Glutamatergic neuron (in vitro differentiated cells): ENCODE results near the gene GALNT9. TPM values are rescaled to one million over a fixed set of nuclear protein-coding genes. Genes with fewer than 3 reads are reported as not detected.

ENCODE experiments used
- DNase-seq: peaks from one replicate; pipeline ENCODE4 v3.0.0; 2022
- H3K27ac Mint-ChIP-seq: one replicate; pipeline ENCODE4 v1.8.0; 2020; ENCODE audit warnings: mild to moderate bottlenecking, mixed read lengths, inconsistent platforms; ENCODE audit not compliant: unreplicated experiment
- H3K27me3 Mint-ChIP-seq: one replicate; pipeline ENCODE4 v1.8.0; 2020; ENCODE audit warnings: mild to moderate bottlenecking, moderate library complexity, mixed read lengths, inconsistent platforms; ENCODE audit not compliant: unreplicated experiment
- H3K36me3 Mint-ChIP-seq: one replicate; pipeline ENCODE4 v1.8.0; 2020; ENCODE audit warnings: mild to moderate bottlenecking, mixed read lengths, inconsistent platforms; ENCODE audit not compliant: unreplicated experiment
- H3K4me1 Mint-ChIP-seq: one replicate; pipeline ENCODE4 v1.8.0; 2020; ENCODE audit warnings: mild to moderate bottlenecking, low read depth, mixed read lengths, inconsistent platforms; ENCODE audit not compliant: unreplicated experiment
- H3K4me3 Mint-ChIP-seq: one replicate; pipeline ENCODE4 v1.8.0; 2020; ENCODE audit warnings: mild to moderate bottlenecking, mixed read lengths, inconsistent platforms; ENCODE audit not compliant: unreplicated experiment
- H3K9me3 Mint-ChIP-seq: one replicate; pipeline ENCODE4 v1.8.0; 2020; ENCODE audit warnings: mild to moderate bottlenecking, moderate library complexity, mixed read lengths, inconsistent platforms; ENCODE audit not compliant: unreplicated experiment
- CTCF ChIP-seq: fragments of 200-600 bp; sonication (generic); IDR thresholded peaks from one replicate; pipeline ENCODE4 v1.5.0; 2021; ENCODE audit not compliant: partially characterized antibody, unreplicated experiment
- total RNA-seq: library from RNA; stranded (reverse); fragmentation: NEBNext Ultra II Directional; extraction: Animal tissue kit (Norgen Biotek cat#: 25700); gene quantifications from one replicate; pipeline ENCODE4 v1.2.1, GENCODE V29; 2021; ENCODE audit not compliant: unreplicated experiment

The GALNT9 gene
- total RNA-seq, 1 donor from 2014 or later = 13.7 TPM

GRCh38 chr12:132211816-132212215, 117.6 kb downstream of the GALNT9 start:
- peaks cover 11% of the 10 kb centered on the region for H3K9me3 Mint-ChIP-seq
- no peak for DNase-seq
- no peaks in the 10 kb centered on the region for H3K4me1 Mint-ChIP-seq
- H3K27ac Mint-ChIP-seq = peak overlapping the region; percentile 12
- H3K4me3 Mint-ChIP-seq = no peak overlapping the region
- H3K27me3 Mint-ChIP-seq = peaks cover 14% of the 10 kb centered on the region
- TF ChIP-seq CTCF = no peak
- H3K36me3 Mint-ChIP-seq = peaks cover 21% of the 10 kb centered on the region

DNA sequence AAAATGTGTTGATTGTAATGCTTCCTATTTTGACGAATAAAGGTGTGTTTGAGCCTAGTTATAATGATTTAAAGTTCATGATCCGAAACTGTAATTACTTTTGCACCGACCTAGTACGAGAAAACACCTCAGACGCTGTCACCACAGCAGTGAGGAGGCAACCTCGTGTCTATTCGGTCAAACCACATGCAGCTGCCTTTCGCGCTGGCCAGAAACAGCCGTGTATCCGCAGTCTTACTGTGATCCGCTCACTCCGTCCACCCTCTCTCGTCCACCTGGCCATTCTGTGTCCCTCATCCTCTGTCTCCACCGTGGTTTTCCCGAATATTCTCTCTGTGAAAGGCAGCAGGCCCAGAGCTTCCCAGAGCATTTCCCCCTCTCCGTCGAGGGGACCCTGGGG, 118.1 kb downstream of the GALNT9 start:
- H3K36me3 Mint-ChIP-seq = peaks cover 18% of the 10 kb centered on the region
- TF ChIP-seq CTCF = no peak
- H3K4me1 Mint-ChIP-seq = no peaks in the 10 kb centered on the region
- H3K27me3 Mint-ChIP-seq = peaks cover 11% of the 10 kb centered on the region
- no peak for DNase-seq
- peaks cover 10% of the 10 kb centered on the region for H3K9me3 Mint-ChIP-seq
- H3K4me3 Mint-ChIP-seq = no peak overlapping the region
- peak overlapping the region; percentile 12 for H3K27ac Mint-ChIP-seq

DNA sequence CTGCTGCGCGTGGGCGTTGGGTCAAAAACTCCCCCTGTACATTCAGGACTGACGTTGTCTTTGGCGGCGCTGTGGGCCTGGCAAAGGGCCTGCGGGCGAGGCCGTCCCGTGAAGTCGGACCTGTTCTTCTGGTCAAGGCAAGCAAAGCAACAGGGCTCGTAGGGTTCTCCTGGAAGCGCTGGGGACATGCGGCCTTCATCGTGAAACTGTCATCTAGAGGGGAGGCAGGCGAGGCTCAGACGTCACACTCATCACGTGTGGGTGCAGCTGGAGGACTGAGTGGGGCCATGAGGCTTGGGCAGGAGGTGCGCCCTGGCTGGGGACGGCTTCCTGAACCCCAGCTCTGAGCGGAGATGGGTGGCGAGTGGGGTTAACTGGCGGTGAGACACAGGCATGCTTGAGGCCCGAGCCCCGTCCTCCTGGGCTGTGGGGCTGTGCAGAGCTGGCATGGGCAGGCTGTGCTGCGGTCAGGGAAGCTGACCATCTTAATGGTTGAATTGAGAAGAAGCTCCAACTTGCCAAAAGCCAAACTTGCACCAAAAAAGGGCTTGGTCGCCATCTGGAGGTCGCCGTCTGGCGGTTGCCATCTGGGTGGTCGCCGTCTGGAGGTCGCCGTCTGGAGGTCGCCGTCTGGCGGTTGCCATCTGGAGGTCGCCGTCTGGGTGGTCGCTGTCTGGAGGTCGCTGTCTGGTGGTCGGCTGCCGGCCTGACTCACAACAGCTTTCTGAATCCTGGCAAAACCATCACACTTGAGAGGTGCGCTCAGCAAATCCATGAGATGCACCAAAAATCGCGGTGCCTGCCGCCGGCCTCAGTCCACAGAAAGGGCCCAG, 119.0 kb downstream of the GALNT9 start:
- Mint-ChIP-seq H3K27ac (peak overlapping the region; percentile 28), H3K4me1 (no peaks in the 10 kb centered on the region), H3K27me3 (peaks cover 9% of the 10 kb centered on the region), H3K9me3 (peaks cover 10% of the 10 kb centered on the region), H3K36me3 (peaks cover 14% of the 10 kb centered on the region), H3K4me3 (no peak overlapping the region)
- no peak for TF ChIP-seq CTCF
- no peak for DNase-seq

DNA sequence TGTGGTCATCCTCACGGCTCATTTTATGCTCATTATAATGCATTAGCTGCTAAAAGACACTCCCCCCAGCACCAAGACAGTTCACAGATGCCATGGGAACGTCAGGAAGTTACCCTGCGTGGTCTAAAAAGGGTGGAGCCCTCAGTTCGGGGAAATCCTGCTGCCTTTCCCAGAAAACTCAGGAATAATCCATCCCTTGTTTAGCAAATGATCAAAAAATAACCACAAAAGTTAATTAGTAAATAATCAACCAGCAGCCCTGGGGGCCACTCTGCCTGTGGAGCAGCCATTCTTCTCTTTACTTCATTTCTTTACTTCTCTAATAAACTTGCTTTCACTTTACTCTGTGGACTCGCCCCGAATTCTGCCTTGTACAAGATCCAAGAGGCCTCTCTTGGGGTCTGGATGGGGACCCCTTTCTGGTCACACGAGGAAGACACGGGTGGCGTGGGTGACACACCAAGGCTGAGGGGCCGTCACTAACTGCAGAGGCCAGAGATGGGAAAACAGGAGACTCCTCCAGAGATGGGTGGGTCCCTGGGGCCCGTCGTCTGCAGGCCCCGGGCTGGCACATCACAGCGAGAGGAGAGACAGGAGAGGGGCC, 119.7 kb downstream of the GALNT9 start:
- no peaks in the 10 kb centered on the region for H3K4me1 Mint-ChIP-seq
- H3K4me3 Mint-ChIP-seq = no peak overlapping the region
- TF ChIP-seq CTCF = no peak
- H3K27ac Mint-ChIP-seq = no peak overlapping the region
- H3K9me3 Mint-ChIP-seq = peaks cover 10% of the 10 kb centered on the region
- DNase-seq = no peak
- peaks cover 14% of the 10 kb centered on the region for H3K36me3 Mint-ChIP-seq
- H3K27me3 Mint-ChIP-seq = peaks cover 9% of the 10 kb centered on the region
